Thyroid gland (tissue), 4 donors: Measurements from ENCODE around the gene ACVRL1. TPM values are rescaled to one million over a fixed set of nuclear protein-coding genes. Genes with fewer than 3 reads are reported as not detected.

Experiments
- DNase-seq, 2 donors: peaks; one replicate each; pipeline ENCODE4 v3.0.0-alpha.2; 2019
- H3K27ac ChIP-seq, 3 donors: fragments of 200-600 bp; sonication (generic); 1 replicate in 2 of 3; 2 replicates in 1 of 3; pipeline ENCODE4 v1.5.1; 2016 to 2019; ENCODE audit warnings: mild to moderate bottlenecking in 1 of 3, moderate library complexity in 1 of 3
- H3K27me3 ChIP-seq: fragments of 200-600 bp; sonication (generic); one replicate; pipeline ENCODE4 v1.5.1; 2019
- H3K36me3 ChIP-seq, 2 donors: fragments of 200-600 bp; sonication (generic); one replicate each; pipeline ENCODE4 v1.5.1; 2016 to 2019
- H3K4me1 ChIP-seq, 2 donors: fragments of 200-600 bp; sonication (generic); one replicate each; pipeline ENCODE4 v1.5.1; 2017 to 2019
- H3K4me3 ChIP-seq, 3 donors: fragments of 200-600 bp; sonication (generic); replicated peaks in 1 of 3; 1 replicate in 2 of 3; 2 replicates in 1 of 3; pipeline ENCODE4 v1.5.1; 2016; ENCODE audit warnings: mild to moderate bottlenecking in 1 of 3
- H3K9me3 ChIP-seq: fragments of 200-600 bp; sonication (generic); one replicate; pipeline ENCODE4 v1.5.1; 2017
- POLR2A ChIP-seq, 2 donors: fragments of 450-650 bp; IDR thresholded peaks; one replicate each; pipeline ENCODE4 v1.6.1; 2017; ENCODE audit warnings: antibody characterized with exemption in 2 of 2, mild to moderate bottlenecking in 2 of 2, moderate library complexity in 1 of 2
- WGBS, 2 donors: methylation state at CpG; one replicate each; pipeline ENCODE4 v1.1.5; 2017; 5-methylcytosine and 5-hydroxymethylcytosine counted together
- intact Hi-C: fragments of 100-400 bp; cut with DNase I; formaldehyde crosslinking; loops from one replicate; pipeline ENCODE4 v1.15.1; 2023
- total RNA-seq, 4 donors: library from RNA; depleted of rRNA; stranded (reverse); fragments of >200 nt; gene quantifications; one replicate each; pipeline ENCODE4 v1.2.3, GENCODE V29; 2016
- TF ChIP-seq, protein P1 (sequence below), 6 experiments: fragments of 200-600 bp in 3 of 6; fragments of 450-650 bp in 3 of 6; sonication (generic) in 3 of 6; IDR thresholded peaks; one replicate each; pipeline ENCODE4 v1.5.1; 2016 to 2019; ENCODE audit warnings: antibody characterized with exemption in 6 of 6, mild to moderate bottlenecking in 2 of 6, inconsistent platforms in 1 of 6, moderate library complexity in 1 of 6

The ACVRL1 gene
- total RNA-seq, 4 donors from 2014 or later: 61.9 to 133 (median 84.2) TPM

DNA sequence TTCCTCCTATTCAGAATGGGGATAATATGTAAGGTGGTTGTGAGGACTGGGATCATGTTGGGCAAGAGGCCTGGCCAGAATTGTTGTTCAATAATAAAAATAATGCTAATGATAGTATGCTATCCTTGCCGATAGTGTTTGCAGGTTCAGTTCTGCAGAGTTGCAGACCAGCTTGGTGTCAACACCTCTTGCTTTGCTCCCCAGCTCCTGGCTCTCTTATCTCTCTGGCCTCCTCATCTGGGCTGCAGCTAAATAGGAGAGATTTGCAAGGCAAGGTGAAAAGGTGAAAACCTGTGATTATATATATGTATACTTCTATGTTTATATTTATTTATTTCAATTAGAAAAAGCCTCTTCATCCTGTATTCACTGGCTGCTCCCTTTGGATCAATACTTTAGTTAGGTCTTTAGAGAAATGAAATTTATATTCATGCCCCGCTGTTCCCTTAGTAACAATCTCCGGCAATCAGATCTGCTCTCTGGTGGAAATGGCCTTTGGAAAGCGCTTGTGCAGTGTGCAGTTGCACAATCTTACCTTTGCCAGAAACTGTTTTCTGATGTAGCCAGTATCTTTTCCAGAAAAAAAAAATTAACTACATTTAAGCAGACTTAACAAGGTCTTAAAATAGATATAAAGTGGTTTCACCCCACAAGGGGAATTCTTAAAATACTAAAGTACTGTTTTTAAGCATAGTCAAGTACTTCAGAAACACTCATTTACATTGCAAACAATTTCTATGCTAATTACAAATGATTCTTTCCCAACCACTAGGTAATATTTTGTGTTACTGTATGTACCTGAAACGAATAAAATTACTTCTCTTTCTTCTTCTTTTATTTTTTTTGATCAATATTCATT is 25.1 kb downstream of the ACVRL1 start:
- no peaks in the 10 kb centered on the region for H3K27me3 ChIP-seq
- intact Hi-C loops: no loop called here
- no peak overlapping the region for H3K27ac ChIP-seq
- H3K4me1 ChIP-seq: no peaks in the 10 kb centered on the region
- no peaks in the 10 kb centered on the region for H3K36me3 ChIP-seq
- no peak for DNase-seq
- no peaks in the 10 kb centered on the region for H3K9me3 ChIP-seq
- no peak overlapping the region for H3K4me3 ChIP-seq
- no peak for TF ChIP-seq POLR2A (IDR thresholded peaks at IDR 0.05)
- TF ChIP-seq, protein P1, sequence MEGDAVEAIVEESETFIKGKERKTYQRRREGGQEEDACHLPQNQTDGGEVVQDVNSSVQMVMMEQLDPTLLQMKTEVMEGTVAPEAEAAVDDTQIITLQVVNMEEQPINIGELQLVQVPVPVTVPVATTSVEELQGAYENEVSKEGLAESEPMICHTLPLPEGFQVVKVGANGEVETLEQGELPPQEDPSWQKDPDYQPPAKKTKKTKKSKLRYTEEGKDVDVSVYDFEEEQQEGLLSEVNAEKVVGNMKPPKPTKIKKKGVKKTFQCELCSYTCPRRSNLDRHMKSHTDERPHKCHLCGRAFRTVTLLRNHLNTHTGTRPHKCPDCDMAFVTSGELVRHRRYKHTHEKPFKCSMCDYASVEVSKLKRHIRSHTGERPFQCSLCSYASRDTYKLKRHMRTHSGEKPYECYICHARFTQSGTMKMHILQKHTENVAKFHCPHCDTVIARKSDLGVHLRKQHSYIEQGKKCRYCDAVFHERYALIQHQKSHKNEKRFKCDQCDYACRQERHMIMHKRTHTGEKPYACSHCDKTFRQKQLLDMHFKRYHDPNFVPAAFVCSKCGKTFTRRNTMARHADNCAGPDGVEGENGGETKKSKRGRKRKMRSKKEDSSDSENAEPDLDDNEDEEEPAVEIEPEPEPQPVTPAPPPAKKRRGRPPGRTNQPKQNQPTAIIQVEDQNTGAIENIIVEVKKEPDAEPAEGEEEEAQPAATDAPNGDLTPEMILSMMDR (IDR thresholded peaks at IDR 0.05): no peak
- WGBS, 2 donors: 80 to 81% methylated on average over 5 of the region's 5 CpGs

DNA sequence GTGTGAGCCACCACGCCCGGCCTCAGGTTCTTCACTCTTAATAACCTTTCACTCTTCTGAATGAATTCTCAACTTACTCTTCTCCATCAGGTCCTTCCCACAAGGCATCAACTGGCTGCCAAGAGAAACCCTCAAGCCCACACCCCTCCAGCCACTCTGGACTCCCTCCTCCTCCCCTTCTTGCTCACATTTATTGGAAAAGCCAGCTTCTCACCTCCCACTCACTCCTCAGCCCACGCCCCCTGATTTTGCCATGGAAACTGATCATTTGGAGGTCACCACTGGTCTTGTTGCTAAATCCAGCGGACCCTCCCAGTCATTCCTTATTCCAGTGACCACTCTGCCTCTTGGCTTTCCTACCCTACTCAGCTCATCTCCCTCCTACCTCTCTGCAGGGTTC is 26.8 kb downstream of the ACVRL1 start:
- TF ChIP-seq, protein P1 (IDR thresholded peaks at IDR 0.05): no peak
- no peak for TF ChIP-seq POLR2A (IDR thresholded peaks at IDR 0.05)
- WGBS, 2 donors: 95% methylated on average over 4 of the region's 4 CpGs
- intact Hi-C loops: no loop called here

DNA sequence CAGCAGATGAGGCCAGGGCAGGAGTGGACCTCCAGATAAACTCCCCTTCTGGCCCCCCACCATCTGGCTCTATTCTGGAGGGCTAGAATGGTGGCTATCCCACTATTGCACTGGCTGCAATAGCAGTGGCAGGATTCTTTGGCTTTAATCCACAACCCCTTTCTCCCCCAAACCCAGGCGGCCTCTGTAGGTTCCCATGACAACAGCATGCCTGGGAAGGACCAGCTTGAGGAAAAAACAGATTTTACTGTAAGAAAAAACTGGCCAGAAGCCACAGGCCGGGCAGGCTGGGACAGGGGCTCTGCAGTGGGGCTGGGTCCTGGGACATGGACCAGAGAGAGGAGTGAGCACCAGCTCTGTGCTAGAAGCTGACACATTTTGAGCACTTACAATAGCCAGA is 30.6 kb downstream of the ACVRL1 start:
- Histone ChIP-seq H3K36me3 (no peaks in the 10 kb centered on the region), H3K27ac (no peak overlapping the region), H3K4me3 (no peak overlapping the region), H3K27me3 (no peaks in the 10 kb centered on the region), H3K9me3 (no peaks in the 10 kb centered on the region), H3K4me1 (peaks cover 0 to 8% of the 10 kb centered on the region in 2 donors)
- DNase-seq: no peak
- intact Hi-C loops: no loop called here
- TF ChIP-seq, protein P1 (IDR thresholded peaks at IDR 0.05): no peak
- no peak for TF ChIP-seq POLR2A (IDR thresholded peaks at IDR 0.05)
- 60 to 66% methylated on average over 2 of the region's 2 CpGs for WGBS, 2 donors

More for the DNA sequence above, 26.8 kb downstream of the ACVRL1 start:
- no peaks in the 10 kb centered on the region for H3K4me1 ChIP-seq
- no peak overlapping the region for H3K27ac ChIP-seq
- no peaks in the 10 kb centered on the region for H3K27me3 ChIP-seq
- no peaks in the 10 kb centered on the region for H3K9me3 ChIP-seq
- no peak for DNase-seq
- no peak overlapping the region for H3K4me3 ChIP-seq
- H3K36me3 ChIP-seq: no peaks in the 10 kb centered on the region

- TF ChIP-seq, protein P1 (IDR thresholded peaks at IDR 0.05): no peak
- no peak for TF ChIP-seq POLR2A (IDR thresholded peaks at IDR 0.05)
- 98% methylated on average over 4 to 6 of the region's 6 CpGs for WGBS, 2 donors
Observed at GRCh38 chr12:51938726-51939125, 31.4 kb downstream of the ACVRL1 start.

GRCh38 chr12:51941011-51941581 is 33.8 kb downstream of the ACVRL1 start:
- H3K9me3 ChIP-seq: no peaks in the 10 kb centered on the region
- DNase-seq: no peak
- no peaks in the 10 kb centered on the region for H3K36me3 ChIP-seq
- 55 to 70% methylated on average over 13 to 15 of the region's 15 CpGs for WGBS, 2 donors
- intact Hi-C loops: no loop called here
- no peak overlapping the region for H3K4me3 ChIP-seq
- TF ChIP-seq, protein P1 (IDR thresholded peaks at IDR 0.05): no peak
- no peak for TF ChIP-seq POLR2A (IDR thresholded peaks at IDR 0.05)
- H3K4me1 ChIP-seq: peaks cover 0 to 9% of the 10 kb centered on the region in 2 donors
- H3K27me3 ChIP-seq: no peaks in the 10 kb centered on the region
- no peak overlapping the region for H3K27ac ChIP-seq

More at GRCh38 chr12:51938726-51939125, 31.4 kb downstream of the ACVRL1 start:
- no peaks in the 10 kb centered on the region for H3K9me3 ChIP-seq
- DNase-seq: no peak
- H3K36me3 ChIP-seq: no peaks in the 10 kb centered on the region
- H3K4me3 ChIP-seq: no peak overlapping the region
- intact Hi-C loops: no loop called here
- H3K4me1 ChIP-seq: peaks cover 0 to 9% of the 10 kb centered on the region in 2 donors
- H3K27me3 ChIP-seq: no peaks in the 10 kb centered on the region
- no peak overlapping the region for H3K27ac ChIP-seq
